Muscle of leg (tissue), 9 donors: Measurements from ENCODE around the gene UBXN4. TPM values are rescaled to one million over a fixed set of nuclear protein-coding genes. Genes with fewer than 3 reads are reported as not detected.

Experiments used
- polyA plus RNA-seq, 8 donors: library from polyadenylated mRNA; unstranded; fragments of 120-200 nt; gene quantifications; one replicate each; pipeline versions ENCODE4 v1.2.1 to v1.2.3, GENCODE V29; 2013; ENCODE audit warnings: inconsistent platforms in 1 of 8, low replicate concordance in 1 of 8; ENCODE audit not compliant: insufficient read length in 8 of 8, insufficient read depth in 1 of 8
- total RNA-seq: library from RNA; stranded (reverse); fragments of 120-200 nt; gene quantifications from one replicate; pipeline ENCODE4 v1.2.4, GENCODE V29; 2013

Gene UBXN4
- total and polyA plus RNA-seq, 9 donors = 41.8 to 81.8 (median 67.0) TPM

Other genes with a start within 250 kb of the UBXN4 start
- gene ZRANB3, start 210.6 kb upstream of the UBXN4 start, total RNA-seq = 9.1 TPM
- gene ZRANB3, start 210.6 kb upstream of the UBXN4 start, polyA plus RNA-seq = 1 to 10 TPM; 4.9 to 8.0 (median 6.5) TPM
- 10.4 TPM for gene R3HDM1, start 210.4 kb upstream of the UBXN4 start, total RNA-seq
- 10 to 100 TPM; 21.4 to 29.7 (median 24.1) TPM for gene R3HDM1, start 210.4 kb upstream of the UBXN4 start, polyA plus RNA-seq
- not detected for gene LCT, start 95.3 kb downstream of the UBXN4 start, total RNA-seq
- gene LCT, start 95.3 kb downstream of the UBXN4 start, polyA plus RNA-seq = 1 to 10 TPM in 1 of 8 donors, under 1 TPM in 3, not detected in 4; 0.03 to 3.1 (median 0.35) TPM
- gene MCM6, start 134.6 kb downstream of the UBXN4 start, total RNA-seq = 14.2 TPM
- gene MCM6, start 134.6 kb downstream of the UBXN4 start, polyA plus RNA-seq = 10 to 100 TPM; 22.6 to 36.8 (median 28.7) TPM
- 78.2 TPM for gene DARS1, start 243.8 kb downstream of the UBXN4 start, total RNA-seq
- gene DARS1, start 243.8 kb downstream of the UBXN4 start, polyA plus RNA-seq = 100 to 1,000 TPM in 1 of 8 donors, 10 to 100 TPM in 7; 73.3 to 101 (median 82.6) TPM